DMS79 (cell line): Measurements from ENCODE around the gene KIAA1614.
"Not testable (repeated sequence)": the region's sequence is repeated elsewhere in the genome, so short reads cannot be mapped to it uniquely, and the experiment has no call there.

Experiments
- DNase-seq: peaks from one replicate; lab custom pipeline; 2025; lab: John Stamatoyannopoulos, UW

Gene KIAA1614

GRCh38 chr1:180966312-180966711, 53.6 kb downstream of the KIAA1614 start:
- DNase-seq: no peak

- no peak for DNase-seq
Observed at GRCh38 chr1:180966744-180967536, 54.2 kb downstream of the KIAA1614 start.

GRCh38 chr1:180967558-180967957, 54.9 kb downstream of the KIAA1614 start:
- no peak for DNase-seq

- DNase-seq: not testable (repeated sequence)
Observed at GRCh38 chr1:180968834-180969233, 56.1 kb downstream of the KIAA1614 start.

GRCh38 chr1:180969434-180969833, 56.7 kb downstream of the KIAA1614 start:
- no peak for DNase-seq

- DNase-seq: no peak
Observed at GRCh38 chr1:180970333-180971079, 57.8 kb downstream of the KIAA1614 start.

- DNase-seq: no peak
Observed at GRCh38 chr1:180971273-180971997, 58.7 kb downstream of the KIAA1614 start.

- DNase-seq: no peak
Observed at GRCh38 chr1:180973369-180973768, 60.7 kb downstream of the KIAA1614 start.

GRCh38 chr1:180974236-180974635, 61.5 kb downstream of the KIAA1614 start:
- DNase-seq: no peak

GRCh38 chr1:180975551-180975950, 62.9 kb downstream of the KIAA1614 start:
- DNase-seq: no peak

GRCh38 chr1:180976191-180976590, 63.5 kb downstream of the KIAA1614 start:
- DNase-seq: no peak

GRCh38 chr1:180976732-180977357, 64.1 kb downstream of the KIAA1614 start:
- no peak for DNase-seq

GRCh38 chr1:180981596-180982387, 69.1 kb downstream of the KIAA1614 start:
- DNase-seq: peak; percentile 86

GRCh38 chr1:180982422-180982821, 69.7 kb downstream of the KIAA1614 start:
- DNase-seq: no peak

GRCh38 chr1:180988253-180988752, 75.6 kb downstream of the KIAA1614 start:
- peak; percentile 83 for DNase-seq

GRCh38 chr1:180994262-180994661, 81.6 kb downstream of the KIAA1614 start:
- DNase-seq: no peak

- no peak for DNase-seq
Observed at GRCh38 chr1:180997843-180998504, 85.3 kb downstream of the KIAA1614 start.
